Fibroblast of skin of scalp (primary cell): Measurements from ENCODE around the gene CELA2B.
"Not testable (repeated sequence)": the region's sequence is repeated elsewhere in the genome, so short reads cannot be mapped to it uniquely, and the experiment has no call there.

Experiments
- DNase-seq: peaks from one replicate; pipeline ENCODE4 v3.0.0-alpha.2; 2013

CELA2B gene

DNA sequence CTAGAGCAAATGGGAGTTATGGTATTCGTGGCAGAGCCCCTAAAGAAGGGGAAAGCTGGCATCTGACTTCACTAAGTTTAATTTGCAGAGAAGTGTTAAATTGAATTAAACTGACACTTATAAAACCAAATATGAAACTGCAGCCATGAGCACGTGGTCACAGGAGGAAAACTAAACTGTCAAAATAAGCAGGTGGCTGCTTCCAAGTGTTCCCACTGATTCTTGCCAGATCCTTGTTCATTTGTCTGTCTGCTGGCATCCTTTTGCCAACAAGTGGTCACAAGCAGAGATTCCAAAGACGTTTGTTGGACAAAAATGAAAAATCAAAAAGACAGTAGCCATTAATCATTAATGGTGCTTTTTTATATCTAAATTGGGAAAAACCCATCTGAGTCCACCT, 6.5 kb upstream of the CELA2B start:
- no peak for DNase-seq

GRCh38 chr1:15469821-15470448, 6.0 kb upstream of the CELA2B start:
- not testable (repeated sequence) for DNase-seq

GRCh38 chr1:15471067-15471466, 4.8 kb upstream of the CELA2B start:
- DNase-seq = not testable (repeated sequence)

- not testable (repeated sequence) for DNase-seq
Measured at GRCh38 chr1:15471723-15472122, 4.2 kb upstream of the CELA2B start.

DNA sequence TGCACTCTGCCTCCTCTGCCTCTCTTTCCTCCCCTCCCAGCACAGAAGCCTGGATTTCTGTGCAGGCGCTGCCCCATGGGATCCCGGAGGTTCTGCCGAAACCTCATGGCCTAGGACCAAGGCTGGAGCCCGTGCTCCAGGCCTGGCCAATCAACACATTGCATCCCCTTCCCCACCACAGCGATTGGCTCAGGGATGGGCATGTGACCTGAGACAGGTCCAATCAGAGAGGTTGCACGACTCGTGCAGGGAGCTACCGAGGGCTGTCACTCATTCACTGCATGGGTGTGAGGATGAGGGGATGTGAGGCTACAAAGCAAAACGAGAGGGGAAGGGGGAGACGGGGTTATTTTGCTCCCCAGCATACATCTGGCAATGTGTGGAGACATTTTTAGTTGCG, 3.3 kb upstream of the CELA2B start:
- DNase-seq = no peak

DNA sequence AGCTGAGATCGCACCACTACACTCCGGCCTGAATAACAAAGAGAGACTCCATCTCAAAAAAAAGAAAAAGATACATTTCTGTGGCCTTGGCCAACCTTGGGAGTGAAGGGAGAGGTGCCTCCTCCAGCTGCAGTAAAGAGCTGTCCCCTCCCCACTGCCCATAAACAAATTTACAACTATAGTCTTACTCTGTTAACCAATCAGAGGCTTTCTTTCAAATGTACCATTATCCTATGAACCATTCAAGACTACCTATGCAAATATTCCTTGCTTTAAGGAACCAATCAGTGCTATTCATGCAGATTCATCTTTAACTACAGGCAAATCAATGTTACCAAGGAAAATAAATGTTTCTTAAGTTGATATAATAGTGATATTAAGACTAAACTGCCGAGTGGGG, 1.0 kb downstream of the CELA2B start:
- no peak for DNase-seq

DNA sequence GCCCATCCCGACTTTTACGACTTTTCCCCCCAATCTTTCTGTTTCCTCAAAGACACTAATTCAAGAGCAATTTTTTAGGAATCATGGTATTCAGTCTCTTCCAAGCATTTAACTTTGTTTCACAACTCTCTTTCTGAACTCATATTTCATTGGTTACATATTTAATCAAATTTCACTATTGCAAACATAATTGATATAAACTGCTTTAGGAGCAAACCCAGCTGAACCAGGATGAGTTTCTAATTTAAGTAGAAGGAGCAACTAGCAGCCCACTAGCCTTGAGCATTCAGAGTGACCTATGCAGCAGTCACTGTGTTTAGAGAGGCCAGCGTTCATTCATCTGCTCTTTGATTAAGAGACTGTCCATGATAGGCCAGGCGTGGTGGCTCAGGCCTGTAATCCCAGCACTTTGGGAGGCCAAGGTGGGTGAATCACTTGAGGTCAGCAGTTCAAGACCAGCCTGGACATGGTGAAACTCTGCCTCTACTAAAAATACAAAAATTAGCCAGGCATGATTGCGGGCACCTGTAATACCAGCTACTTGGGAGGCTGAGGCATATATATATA, 1.8 kb downstream of the CELA2B start:
- DNase-seq = no peak

- DNase-seq = no peak
Measured at GRCh38 chr1:15479654-15480347, 3.9 kb downstream of the CELA2B start.

DNA sequence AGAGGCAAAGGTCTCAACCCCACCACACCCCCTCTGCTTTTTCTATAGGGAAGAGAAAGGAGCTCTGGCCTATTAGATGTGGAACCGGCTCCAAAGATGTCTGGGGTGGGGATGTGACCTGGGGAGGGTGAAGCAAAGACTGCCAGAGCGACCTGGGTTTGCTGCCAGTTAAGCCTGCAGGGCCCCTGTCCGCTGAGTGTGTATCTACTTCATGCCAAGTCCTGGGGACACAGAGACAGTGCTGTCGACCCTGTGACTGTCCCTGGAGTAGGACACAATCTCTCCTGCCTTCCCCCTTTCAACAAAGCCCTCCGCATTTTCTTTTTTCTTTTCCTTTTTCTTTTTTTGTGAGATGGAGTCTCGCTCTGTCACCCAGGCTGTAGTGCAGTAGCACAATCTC, 6.6 kb downstream of the CELA2B start:
- DNase-seq = not testable (repeated sequence)

DNA sequence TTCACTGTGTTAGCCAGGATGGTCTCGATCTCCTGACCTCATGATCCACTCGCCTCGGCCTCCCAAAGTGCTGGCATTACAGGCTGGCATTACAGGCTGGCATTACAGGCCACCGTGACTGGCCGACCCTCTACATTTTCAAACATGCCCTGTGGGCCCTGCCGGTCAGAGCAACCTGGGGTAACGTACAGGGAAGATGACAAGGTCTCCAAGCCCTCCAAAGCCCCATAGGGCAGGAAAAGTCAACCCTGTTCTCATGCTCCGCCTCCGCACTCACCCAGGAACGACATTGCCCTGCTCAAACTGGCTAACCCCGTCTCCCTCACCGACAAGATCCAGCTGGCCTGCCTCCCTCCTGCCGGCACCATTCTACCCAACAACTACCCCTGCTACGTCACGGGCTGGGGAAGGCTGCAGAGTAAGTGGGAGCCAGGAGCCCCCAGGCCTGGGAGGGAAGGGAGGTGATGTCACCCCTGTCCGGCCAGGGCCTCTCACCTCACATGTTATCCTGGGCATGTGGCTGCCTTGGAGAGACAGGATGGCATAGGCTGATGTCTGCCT, 7.2 kb downstream of the CELA2B start:
- DNase-seq = not testable (repeated sequence)

DNA sequence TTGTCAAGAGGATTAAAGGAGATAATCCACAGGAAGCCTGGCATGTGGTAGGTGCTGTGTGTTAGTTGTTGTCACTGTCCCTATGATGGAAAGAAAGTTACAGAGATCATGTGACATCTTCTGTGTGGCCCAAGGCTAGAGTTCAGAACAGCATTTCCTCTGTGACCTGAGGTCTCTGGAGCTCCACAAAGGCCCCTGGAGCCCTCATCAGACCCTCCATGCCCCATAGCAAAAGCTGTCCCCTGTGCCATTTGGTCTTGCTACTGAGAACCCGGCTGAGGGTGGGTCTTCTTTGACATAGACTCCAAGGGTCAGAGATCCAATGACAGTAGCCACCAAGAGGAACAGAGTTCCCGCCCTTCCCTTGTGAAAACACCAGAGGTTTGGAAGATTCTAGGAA, 8.1 kb downstream of the CELA2B start:
- no peak for DNase-seq

- not testable (repeated sequence) for DNase-seq
Measured at GRCh38 chr1:15484443-15484842, 8.5 kb downstream of the CELA2B start.

DNA sequence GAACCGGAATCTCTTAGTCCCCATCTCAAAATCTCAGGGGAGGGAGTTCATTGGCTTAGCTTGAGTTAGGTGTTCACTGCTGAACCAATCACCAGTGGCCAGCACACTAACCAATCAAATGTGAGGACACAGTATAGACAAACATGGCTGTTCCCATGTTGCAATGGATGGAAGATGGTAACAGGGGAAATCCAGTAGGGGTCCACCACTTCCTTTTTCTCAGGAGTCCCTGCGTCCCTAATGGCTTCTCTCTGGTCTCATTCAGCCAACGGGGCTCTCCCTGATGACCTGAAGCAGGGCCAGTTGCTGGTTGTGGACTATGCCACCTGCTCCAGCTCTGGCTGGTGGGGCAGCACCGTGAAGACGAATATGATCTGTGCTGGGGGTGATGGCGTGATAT, 9.7 kb downstream of the CELA2B start:
- no peak for DNase-seq

GRCh38 chr1:15486844-15487610, 11.1 kb downstream of the CELA2B start:
- not testable (repeated sequence) for DNase-seq

GRCh38 chr1:15488371-15488770, 12.5 kb downstream of the CELA2B start:
- no peak for DNase-seq

DNA sequence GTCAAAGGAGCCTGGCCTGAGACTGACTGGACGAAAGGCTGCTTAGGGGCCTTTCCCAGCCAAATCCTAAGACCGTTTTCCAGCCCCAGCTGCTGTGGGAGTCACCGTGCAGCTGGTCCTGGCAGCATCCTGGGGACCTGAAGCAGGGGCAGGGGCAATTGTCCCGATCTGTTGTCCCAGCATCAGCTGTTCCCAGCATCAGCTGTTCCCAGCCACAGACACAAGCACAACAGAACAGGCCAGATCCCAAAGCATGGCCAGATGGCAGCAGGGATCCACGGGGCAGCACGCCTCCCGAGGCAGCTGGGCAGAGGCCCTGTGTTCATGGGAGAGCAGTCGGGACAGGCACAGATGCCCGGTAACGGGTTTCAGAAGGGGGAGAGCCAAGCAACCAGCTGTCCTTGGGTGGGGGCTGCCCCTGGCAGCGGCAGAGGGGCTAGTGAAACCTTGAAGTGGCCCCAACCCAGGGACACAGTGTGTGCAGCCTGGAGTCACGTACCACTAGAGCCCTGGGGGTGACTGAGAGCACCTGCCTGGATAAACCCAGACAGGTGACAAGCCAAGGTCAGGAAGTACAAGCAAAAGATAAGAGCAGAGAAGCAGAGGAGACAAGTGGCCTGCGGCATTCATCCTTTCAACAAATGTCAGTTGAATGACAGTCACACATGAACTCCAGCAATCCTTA, 13.3 kb downstream of the CELA2B start:
- no peak for DNase-seq

GRCh38 chr1:15491010-15491409, 15.1 kb downstream of the CELA2B start:
- not testable (repeated sequence) for DNase-seq

- no peak for DNase-seq
Measured at GRCh38 chr1:15492596-15492995, 16.7 kb downstream of the CELA2B start.

- DNase-seq = no peak
Measured at GRCh38 chr1:15493869-15494390, 18.0 kb downstream of the CELA2B start.

DNA sequence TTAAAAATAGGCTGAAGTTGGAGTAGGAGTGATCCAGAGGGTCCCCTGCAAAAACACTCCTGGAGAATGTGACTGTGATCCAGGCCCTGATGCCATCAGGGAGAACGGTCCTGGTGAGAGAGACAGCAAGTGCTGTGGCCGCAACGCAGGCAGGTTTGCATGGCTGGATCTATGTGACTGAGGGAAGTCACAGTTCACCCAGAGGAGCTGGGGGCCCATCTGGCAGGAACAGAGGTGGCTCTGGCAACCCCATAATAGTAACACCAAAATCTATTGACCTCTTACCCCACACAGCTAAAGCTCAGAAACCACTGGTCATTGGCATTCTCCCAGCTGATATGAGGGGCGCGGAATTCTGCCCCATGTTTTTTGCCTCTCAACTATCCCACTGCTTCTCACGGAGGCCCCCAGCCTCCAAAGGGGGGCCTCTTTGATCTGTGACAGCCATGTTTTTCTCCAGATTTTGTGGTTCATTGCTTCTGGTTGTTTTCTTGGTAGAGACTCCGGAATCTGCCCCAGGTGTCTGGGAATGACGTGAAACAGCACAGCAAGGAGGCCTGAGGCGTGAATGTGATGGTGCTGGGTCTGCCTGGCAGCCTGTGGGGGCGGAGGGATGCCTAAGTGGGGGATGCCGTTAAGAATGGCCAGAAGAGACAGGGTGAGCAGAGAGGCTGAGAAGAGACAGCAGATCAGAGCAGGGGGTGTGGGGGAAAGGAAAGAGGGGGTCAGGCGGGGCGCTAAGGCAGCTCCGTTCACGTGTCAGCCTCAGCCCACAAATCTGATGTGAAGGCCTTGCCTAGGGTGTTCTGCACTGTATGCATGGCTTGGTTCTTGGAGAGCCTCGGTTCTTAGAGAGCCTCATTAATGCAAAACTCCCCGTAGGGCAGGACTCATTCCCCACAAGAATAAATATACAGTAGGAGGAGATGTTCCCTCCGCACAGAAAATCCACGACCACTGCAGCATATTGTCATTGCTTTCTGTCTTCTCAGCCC, 24.6 kb downstream of the CELA2B start:
- no peak for DNase-seq
